Stimulated activated CD4-positive, alpha-beta T cell treated with anti-CD3 and anti-CD28 coated beads, Interleukin-15, amount 100 ng/mL, for 48 hours (primary cell): Measurements from ENCODE around the gene TCHHL1.
"Not testable (repeated sequence)": the region's sequence is repeated elsewhere in the genome, so short reads cannot be mapped to it uniquely, and the experiment has no call there.

Experiments used
- DNase-seq, 2 donors: peaks; one replicate each; pipeline ENCODE4 v3.0.0-alpha.2; 2020; ENCODE audit warnings: low read depth in 2 of 2

TCHHL1 gene

GRCh38 chr1:152086760-152087159, 2.1 kb downstream of the TCHHL1 start:
- DNase-seq, result no peak

- no peak for DNase-seq
Observed at GRCh38 chr1:152084853-152085252, 4.0 kb downstream of the TCHHL1 start.

GRCh38 chr1:152081026-152081425, 7.8 kb downstream of the TCHHL1 start:
- DNase-seq, result not testable (repeated sequence)

- not testable (repeated sequence) for DNase-seq
Observed at GRCh38 chr1:152080494-152080893, 8.4 kb downstream of the TCHHL1 start.

- DNase-seq, result no peak
Observed at GRCh38 chr1:152078831-152079441, 9.9 kb downstream of the TCHHL1 start.

- DNase-seq, result no peak
Observed at GRCh38 chr1:152072311-152072710, 16.6 kb downstream of the TCHHL1 start.

- no peak for DNase-seq
Observed at GRCh38 chr1:152071123-152071522, 17.7 kb downstream of the TCHHL1 start.

- DNase-seq, result no peak
Observed at GRCh38 chr1:152067929-152068328, 20.9 kb downstream of the TCHHL1 start.

- DNase-seq, result no peak
Observed at GRCh38 chr1:152067150-152067549, 21.7 kb downstream of the TCHHL1 start.

GRCh38 chr1:152061952-152062351, 26.9 kb downstream of the TCHHL1 start:
- no peak for DNase-seq

GRCh38 chr1:152053375-152053774, 35.5 kb downstream of the TCHHL1 start:
- no peak for DNase-seq

- DNase-seq, result peak; percentile 65 to 77
Observed at GRCh38 chr1:152052606-152053005, 36.3 kb downstream of the TCHHL1 start.

GRCh38 chr1:152050886-152051675, 37.8 kb downstream of the TCHHL1 start:
- DNase-seq, result no peak

- no peak for DNase-seq
Observed at GRCh38 chr1:152049291-152050083, 39.4 kb downstream of the TCHHL1 start.

GRCh38 chr1:152048416-152049009, 40.4 kb downstream of the TCHHL1 start:
- DNase-seq, result peak; percentile 55 to 60

GRCh38 chr1:152047730-152048415, 41.0 kb downstream of the TCHHL1 start:
- DNase-seq, result peak; percentile 84

GRCh38 chr1:152047413-152047729, 41.5 kb downstream of the TCHHL1 start:
- no peak for DNase-seq

GRCh38 chr1:152044386-152044785, 44.5 kb downstream of the TCHHL1 start:
- no peak for DNase-seq

GRCh38 chr1:152043870-152044269, 45.0 kb downstream of the TCHHL1 start:
- no peak for DNase-seq

GRCh38 chr1:152042030-152042429, 46.8 kb downstream of the TCHHL1 start:
- DNase-seq, result no peak

- DNase-seq, result no peak
Observed at GRCh38 chr1:152039886-152040285, 49.0 kb downstream of the TCHHL1 start.

- DNase-seq, result no peak
Observed at GRCh38 chr1:152039461-152039860, 49.4 kb downstream of the TCHHL1 start.
